Liver (tissue), 9 donors: ENCODE data around the gene CDT1. TPM values are rescaled to one million over a fixed set of nuclear protein-coding genes. Genes with fewer than 3 reads are reported as not detected.

ENCODE experiments used
- DNase-seq: peaks from one replicate; pipeline ENCODE4 v3.0.0-alpha.2; 2017; ENCODE audit warnings: low spot score
- H3K27ac ChIP-seq, 2 donors: one replicate each; pipeline ENCODE4 v1.7.0; 2013; ENCODE audit warnings: inconsistent platforms in 2 of 2, low read length in 2 of 2, control low read depth in 1 of 2, low read depth in 1 of 2, mild to moderate bottlenecking in 1 of 2
- H3K27me3 ChIP-seq, 4 donors: one replicate each; pipeline versions ENCODE4 v1.6.1 to v1.7.0; 2013; ENCODE audit warnings: low read length in 3 of 4, inconsistent platforms in 1 of 4, mild to moderate bottlenecking in 1 of 4, moderate library complexity in 1 of 4; ENCODE audit not compliant: control insufficient read depth in 4 of 4, insufficient read depth in 4 of 4
- H3K36me3 ChIP-seq, 4 donors: one replicate each; pipeline versions ENCODE4 v1.6.1 to v1.7.0; 2013; ENCODE audit warnings: low read length in 3 of 4, mild to moderate bottlenecking in 3 of 4, low read depth in 1 of 4, moderate library complexity in 1 of 4; ENCODE audit not compliant: control insufficient read depth in 4 of 4, insufficient read depth in 3 of 4
- H3K4me1 ChIP-seq, 4 donors: one replicate each; pipeline versions ENCODE4 v1.6.1 to v1.7.0; 2013; ENCODE audit warnings: low read length in 3 of 4, mild to moderate bottlenecking in 3 of 4, moderate library complexity in 1 of 4; ENCODE audit not compliant: control insufficient read depth in 4 of 4, insufficient read depth in 4 of 4
- H3K4me3 ChIP-seq, 3 donors: one replicate each; pipeline versions ENCODE4 v1.6.1 to v1.7.0; 2013; ENCODE audit warnings: low read length in 3 of 3, control low read depth in 1 of 3, low read depth in 1 of 3, mild to moderate bottlenecking in 1 of 3
- H3K9ac ChIP-seq, 2 donors: one replicate each; pipeline ENCODE4 v1.7.0; 2013; ENCODE audit warnings: low read length in 2 of 2, mild to moderate bottlenecking in 2 of 2, moderate library complexity in 2 of 2, control low read depth in 1 of 2, low read depth in 1 of 2
- H3K9me3 ChIP-seq, 4 donors: one replicate each; pipeline versions ENCODE4 v1.6.1 to v1.7.0; 2013; ENCODE audit warnings: low read length in 3 of 4; ENCODE audit not compliant: control insufficient read depth in 4 of 4
- CTCF ChIP-seq: fragments of 150-350 bp; IDR thresholded peaks from 2 replicates; pipeline ENCODE4 v1.5.1; 2017; ENCODE audit warnings: improper control_type of control experiment, low read depth, low read length; ENCODE audit not compliant: missing input control
- EGR1 ChIP-seq, 2 donors: IDR thresholded peaks; 2 replicates each; pipeline ENCODE4 v1.6.1; 2016 to 2018; ENCODE audit warnings: antibody characterized with exemption in 2 of 2, low read depth in 2 of 2
- FOXA1 ChIP-seq: IDR thresholded peaks from 2 replicates; pipeline ENCODE4 v1.6.1; 2016; ENCODE audit warnings: antibody characterized with exemption
- NR2F2 ChIP-seq: IDR thresholded peaks from 2 replicates; pipeline ENCODE4 v1.6.1; 2016; ENCODE audit warnings: antibody characterized with exemption
- RAD21 ChIP-seq, 2 donors: IDR thresholded peaks; 2 replicates each; pipeline ENCODE4 v1.6.1; 2016; ENCODE audit warnings: antibody characterized with exemption in 2 of 2, mild to moderate bottlenecking in 2 of 2
- REST ChIP-seq: IDR thresholded peaks from 2 replicates; pipeline ENCODE4 v1.6.1; 2016; ENCODE audit warnings: antibody characterized with exemption, mild to moderate bottlenecking
- SP1 ChIP-seq: IDR thresholded peaks from 2 replicates; pipeline ENCODE4 v1.6.1; 2018; ENCODE audit warnings: antibody characterized with exemption, mild to moderate bottlenecking
- TAF1 ChIP-seq: conservative IDR thresholded peaks from 2 replicates; pipeline ENCODE4 v1.6.1; 2016; ENCODE audit warnings: antibody characterized with exemption, mild to moderate bottlenecking
- YY1 ChIP-seq: IDR thresholded peaks from 2 replicates; pipeline ENCODE4 v1.6.1; 2016; ENCODE audit warnings: antibody characterized with exemption, mild to moderate bottlenecking
- WGBS: extraction: QIAGEN DNeasy Blood & Tissue Kit; methylation state at CpG from one replicate; pipeline ENCODE4 v1.1.7; 2013; 5-methylcytosine and 5-hydroxymethylcytosine counted together
- polyA plus RNA-seq, 2 donors: library from polyadenylated mRNA; stranded (reverse) in 1 of 2; unstranded in 1 of 2; fragments of 200-250 nt in 1 of 2; fragments of >200 nt in 1 of 2; fragmentation: Nextera tagmentation in 1 of 2; extraction: Ambion mirVana in 1 of 2; gene quantifications; one replicate each; pipeline versions ENCODE4 v1.2.1 to v1.2.3, GENCODE V29; 2013 to 2015
- total RNA-seq, 2 donors: library from RNA; depleted of rRNA; stranded (reverse); fragments of >200 nt; gene quantifications; one replicate each; pipeline ENCODE4 v1.2.3, GENCODE V29; 2014
- donor health status: healthy.
- donor health status: healthy.
- donor health status: healthy.
- donor health status: healthy.
- donor health status: healthy.

Gene CDT1
- total and polyA plus RNA-seq, 4 donors = 0.08 to 37.6 (median 0.93) TPM

GRCh38 chr16:88811769-88812512 is 8.4 kb downstream of the CDT1 start, which contains the start of gene APRT:
Gene APRT, minus strand, starts transcription at chr16:88811928. Its CDS starts 29 bp downstream, at chr16:88811899.
- Histone ChIP-seq H3K27me3 (no peaks in the 10 kb centered on the region), H3K9me3 (no peaks in the 10 kb centered on the region), H3K36me3 (peaks cover 0 to 8% (median 3%) of the 10 kb centered on the region in 4 donors), H3K9ac (peak within 1 kb of the TSS in 1 of 2 donors; percentile 73), H3K27ac (peak within 1 kb of the TSS; percentile 73 to 74), H3K4me1 (peaks cover 3 to 24% (median 13%) of the 10 kb centered on the region in 4 donors), H3K4me3 (peak within 1 kb of the TSS; percentile 72 to 84 (median 83))
- TF ChIP-seq CTCF (peak; percentile 24), YY1 (peak; percentile 67), EGR1 (IDR thresholded peaks at IDR 0.05; ENCODE audit: low read depth in 2 of 2) (peak; percentile 93), FOXA1 (no peak), RAD21 (IDR thresholded peaks at IDR 0.05) (no peak), SP1 (peak; percentile 55)
- 1% methylated on average over 84 of the region's 84 CpGs for WGBS
- peak; percentile 99 for DNase-seq

- no peaks in the 10 kb centered on the region for H3K27me3 ChIP-seq
- peaks cover 0 to 8% (median 3%) of the 10 kb centered on the region in 4 donors for H3K36me3 ChIP-seq
- peaks cover 3 to 24% (median 13%) of the 10 kb centered on the region in 4 donors for H3K4me1 ChIP-seq
- no peak overlapping the region for H3K9ac ChIP-seq
- TF ChIP-seq REST = no peak
- peak; percentile 24 for TF ChIP-seq NR2F2
- TF ChIP-seq TAF1 = no peak
- H3K4me3 ChIP-seq = peak overlapping the region; percentile 44 to 83 (median 72)
- peak overlapping the region; percentile 73 to 74 for H3K27ac ChIP-seq
- WGBS = 41% methylated on average over 37 of the region's 37 CpGs
- DNase-seq = no peak
- H3K9me3 ChIP-seq = no peaks in the 10 kb centered on the region
These were observed 9.1 kb downstream of the CDT1 start for GRCh38 chr16:88812513-88813268.
